Measurements from ENCODE around the gene GEN1.
A peak's percentile ranks its signal among the peaks of the same experiment; 100 is the strongest.

The GEN1 gene

GRCh38 chr2:17753803-17754663 lies at the start of gene GEN1, which contains the start of gene SMC6:
GEN1 (plus strand) TSS chr2:17754138; CDS start chr2:17759944, 5,806 bp downstream.
SMC6 (minus strand) TSS chr2:17753810; CDS start chr2:17745946, 7,864 bp downstream.
- peak; percentile 84 for DNase-seq

- DNase-seq: no peak
Measured at GRCh38 chr2:17706845-17707244, 47.1 kb upstream of the GEN1 start.

GRCh38 chr2:17708501-17708900 lies 45.4 kb upstream of the GEN1 start:
- DNase-seq: no peak

GRCh38 chr2:17709897-17710296 lies 44.0 kb upstream of the GEN1 start:
- no peak for DNase-seq

GRCh38 chr2:17710547-17711248 lies 43.2 kb upstream of the GEN1 start:
- DNase-seq: no peak

- DNase-seq: no peak
Measured at GRCh38 chr2:17713291-17713690, 40.6 kb upstream of the GEN1 start.

- DNase-seq: no peak
Measured at GRCh38 chr2:17717666-17718065, 36.3 kb upstream of the GEN1 start.

- DNase-seq: no peak
Measured at GRCh38 chr2:17718689-17719088, 35.2 kb upstream of the GEN1 start.

GRCh38 chr2:17719562-17720371 lies 34.2 kb upstream of the GEN1 start:
- DNase-seq: no peak

GRCh38 chr2:17728210-17728609 lies 25.7 kb upstream of the GEN1 start:
- DNase-seq: no peak

GRCh38 chr2:17729880-17730279 lies 24.1 kb upstream of the GEN1 start:
- no peak for DNase-seq

GRCh38 chr2:17733599-17733998 lies 20.3 kb upstream of the GEN1 start:
- DNase-seq: no peak

GRCh38 chr2:17735864-17736263 lies 18.1 kb upstream of the GEN1 start:
- DNase-seq: no peak

- DNase-seq: no peak
Measured at GRCh38 chr2:17736989-17737388, 16.9 kb upstream of the GEN1 start.

GRCh38 chr2:17740203-17740602 lies 13.7 kb upstream of the GEN1 start:
- no peak for DNase-seq

GRCh38 chr2:17747684-17748452 lies 6.1 kb upstream of the GEN1 start:
- no peak for DNase-seq

- no peak for DNase-seq
Measured at GRCh38 chr2:17748745-17749144, 5.2 kb upstream of the GEN1 start.

- no peak for DNase-seq
Measured at GRCh38 chr2:17749753-17750438, 4.0 kb upstream of the GEN1 start.

GRCh38 chr2:17752246-17752645 lies 1.7 kb upstream of the GEN1 start:
- no peak for DNase-seq

- no peak for DNase-seq
Measured at GRCh38 chr2:17752892-17753802, 791 bp upstream of the GEN1 start.
